GM15510 (cell line): ENCODE measurements around the gene TSGA10IP.
A peak's percentile ranks its signal among the peaks of the same experiment; 100 is the strongest.

ENCODE experiments used
- POLR2A ChIP-seq: IDR thresholded peaks from 3 replicates; pipeline ENCODE4 v1.6.1; 2011; ENCODE audit warnings: borderline replicate concordance; ENCODE audit not compliant: insufficient read length; ENCODE audit errors: extremely low read depth

Gene TSGA10IP

DNA sequence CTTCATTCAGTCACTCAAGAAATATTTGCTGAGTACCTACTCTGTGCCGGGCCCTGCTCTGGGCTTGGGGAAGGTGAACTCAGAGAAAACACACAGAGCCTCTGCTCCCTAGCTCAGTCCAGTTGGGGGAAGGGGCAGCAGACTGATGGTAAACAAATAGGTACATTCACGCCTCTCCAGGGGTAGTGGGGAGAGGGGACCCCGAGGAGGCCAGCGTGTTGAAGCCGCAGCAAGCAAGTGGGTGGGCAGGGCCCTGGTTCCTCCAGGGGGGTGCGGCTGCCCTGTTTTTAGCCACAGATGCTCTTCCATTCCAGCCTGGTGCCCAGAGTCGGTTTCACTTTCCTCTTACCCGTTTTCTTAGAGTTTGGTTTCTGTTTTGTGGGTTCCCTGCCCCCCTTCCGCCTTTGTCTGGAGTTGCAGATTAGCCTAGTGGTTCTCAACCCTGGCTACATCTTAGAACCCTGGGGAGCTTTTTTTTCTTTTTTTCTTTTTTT lies 17.3 kb upstream of the TSGA10IP start:
- TF ChIP-seq POLR2A: peak; percentile 54

GRCh38 chr11:65928667-65929066 lies 16.6 kb upstream of the TSGA10IP start:
- TF ChIP-seq POLR2A: peak; percentile 18

- TF ChIP-seq POLR2A: no peak
Observed at GRCh38 chr11:65931773-65932557, 13.3 kb upstream of the TSGA10IP start.

- no peak for TF ChIP-seq POLR2A
Observed at GRCh38 chr11:65932558-65932919, 12.7 kb upstream of the TSGA10IP start.

DNA sequence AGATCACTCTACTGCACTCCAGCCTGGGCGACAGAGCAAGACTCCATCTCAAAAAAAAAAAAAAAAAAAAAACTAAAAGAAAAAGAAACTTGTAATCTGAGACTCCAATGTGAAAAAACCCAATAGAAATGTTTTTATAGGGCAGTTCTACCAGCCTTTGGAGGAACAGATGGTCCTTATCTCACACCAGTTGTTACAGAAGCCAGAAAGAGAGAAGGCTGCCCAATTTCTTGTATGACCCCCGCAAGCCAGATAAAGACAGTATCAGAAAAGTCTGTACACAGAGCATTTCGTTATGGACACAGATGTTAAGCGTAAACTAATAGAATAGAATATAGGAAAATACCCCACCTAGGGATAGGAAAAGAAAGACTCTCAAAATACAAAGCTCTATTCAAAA lies 11.3 kb upstream of the TSGA10IP start:
- no peak for TF ChIP-seq POLR2A

DNA sequence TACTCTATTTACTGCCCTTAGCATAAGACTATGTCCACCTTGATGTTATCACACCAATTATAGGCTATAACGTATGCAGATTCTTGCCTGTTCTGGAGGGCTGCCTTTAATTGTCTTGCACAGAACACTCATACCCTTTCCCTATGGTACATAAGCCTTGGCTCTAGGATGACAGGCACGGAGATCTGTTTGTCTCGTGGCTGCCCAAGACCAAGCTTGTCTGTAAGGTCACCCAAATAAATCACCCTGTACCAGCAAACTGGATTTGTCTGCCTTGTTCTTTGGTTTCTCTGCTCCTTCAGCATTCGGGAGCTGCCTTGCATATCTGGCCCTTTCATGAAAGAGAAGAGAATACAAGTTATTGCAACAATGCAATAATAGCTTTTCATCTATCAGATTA lies 7.5 kb upstream of the TSGA10IP start:
- no peak for TF ChIP-seq POLR2A

DNA sequence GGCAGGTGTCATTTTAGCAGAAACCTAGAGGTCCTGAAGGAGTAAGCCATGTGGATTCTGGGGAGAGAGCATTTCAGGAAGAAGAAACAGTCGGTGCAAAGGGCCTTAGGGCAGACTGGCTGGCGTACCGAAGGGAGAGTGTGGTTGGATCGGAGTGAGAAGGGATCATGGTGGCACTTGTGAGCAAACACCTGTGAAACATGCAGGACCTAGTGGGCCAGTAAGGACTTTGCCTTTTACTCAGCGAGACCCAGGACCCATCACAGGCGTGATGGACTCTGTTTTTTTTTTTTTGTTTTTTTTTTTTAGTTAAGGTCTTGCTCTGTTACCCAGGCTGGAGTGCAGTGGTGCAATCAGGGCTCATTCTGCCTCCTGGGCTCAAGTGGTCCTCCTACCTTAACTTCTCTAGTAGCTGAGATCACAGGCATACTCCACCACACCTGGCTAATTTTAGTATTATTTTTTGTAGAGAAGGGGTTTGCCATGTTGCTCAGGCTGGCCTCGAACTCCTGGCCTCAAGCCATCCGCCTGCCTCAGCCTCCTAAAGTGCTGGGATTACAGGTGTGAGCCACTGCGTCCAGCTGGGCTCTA lies 3.5 kb upstream of the TSGA10IP start:
- no peak for TF ChIP-seq POLR2A

DNA sequence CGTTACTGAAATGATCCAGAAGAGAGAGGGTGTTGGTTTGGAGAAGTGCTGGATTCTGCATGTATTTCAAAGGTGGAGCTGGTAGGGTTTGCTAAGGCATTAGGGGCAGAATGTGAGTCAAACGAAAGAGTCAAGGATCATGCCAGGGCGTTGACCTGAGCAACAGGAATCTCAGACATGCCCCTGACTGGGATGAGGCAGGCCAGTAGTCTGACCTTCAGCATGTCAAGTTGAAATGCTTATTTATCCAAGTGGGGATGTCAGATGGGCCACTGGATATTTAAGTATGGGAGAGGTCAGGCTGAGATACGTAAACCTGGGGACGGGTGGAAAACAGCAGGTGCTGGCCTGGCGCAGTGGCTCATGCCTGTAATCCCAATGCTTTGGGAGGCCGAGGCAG lies 2.7 kb upstream of the TSGA10IP start:
- no peak for TF ChIP-seq POLR2A

DNA sequence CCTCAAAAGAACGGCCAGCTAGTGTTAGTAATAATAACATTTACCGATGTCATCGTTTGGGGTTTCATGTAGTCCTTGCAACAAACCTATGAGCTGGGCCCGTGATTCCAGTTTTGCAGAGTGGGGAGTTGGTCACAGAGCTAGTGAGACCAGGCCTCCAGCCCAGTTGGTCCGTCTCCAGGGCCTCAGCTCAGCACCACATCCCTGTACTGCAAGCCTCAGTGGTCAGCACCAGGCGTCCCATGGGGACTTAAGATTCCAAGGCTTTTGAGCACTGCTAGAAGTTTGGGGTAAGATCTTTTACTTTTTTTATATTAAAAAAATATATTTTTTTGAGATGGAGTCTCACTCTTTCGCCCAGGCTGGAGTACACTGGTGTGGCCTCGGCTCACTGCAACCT lies 1.1 kb upstream of the TSGA10IP start:
- TF ChIP-seq POLR2A: no peak

DNA sequence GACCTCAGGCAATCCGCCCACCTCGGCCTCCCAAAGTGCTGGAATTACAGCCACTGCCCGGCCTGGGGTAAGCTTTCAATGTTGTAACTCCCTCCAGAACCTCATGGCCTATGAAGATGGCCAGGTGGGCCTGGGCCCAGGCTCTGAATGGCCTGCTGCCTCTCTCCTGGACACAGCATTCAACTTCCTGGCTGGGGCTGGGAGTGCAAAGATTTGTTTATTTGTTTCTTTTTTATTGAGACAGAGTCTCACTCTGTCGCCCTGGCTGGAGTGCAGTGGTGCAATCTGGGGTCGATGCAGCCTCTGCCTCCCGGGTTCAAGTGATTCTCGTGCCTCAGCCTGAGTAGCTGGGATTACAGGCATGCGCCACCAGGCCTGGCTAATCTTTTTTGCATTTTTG lies 513 bp upstream of the TSGA10IP start:
- no peak for TF ChIP-seq POLR2A

DNA sequence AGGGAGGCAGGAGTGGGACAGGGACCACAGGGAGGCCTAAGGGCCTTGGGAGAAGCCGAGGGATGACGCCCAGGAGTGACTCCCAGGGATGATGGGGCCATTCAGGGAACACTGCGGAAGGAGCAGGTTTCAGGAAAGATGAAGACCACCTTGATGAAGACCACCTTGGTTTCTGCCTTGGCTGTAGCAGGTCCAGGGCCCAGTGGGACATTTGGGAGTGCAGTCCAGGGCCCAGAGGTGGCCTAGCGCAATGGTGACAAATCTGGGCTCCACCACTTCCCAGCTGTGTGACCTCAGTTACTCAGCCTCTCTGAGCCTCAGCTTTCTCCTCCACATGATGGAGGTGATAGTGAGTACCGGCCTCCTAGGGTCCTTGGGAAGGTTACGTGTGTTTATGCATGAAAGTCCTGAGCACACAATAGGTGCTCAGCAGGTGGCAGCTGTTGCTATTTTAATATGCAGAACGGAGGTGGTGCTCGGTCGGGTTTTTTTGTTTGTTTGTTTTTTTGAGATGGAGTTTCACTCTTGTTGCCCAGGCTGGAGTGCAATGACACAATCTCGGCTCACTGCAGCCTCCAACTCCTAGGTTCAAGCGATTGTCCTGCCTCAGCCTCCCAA lies 770 bp downstream of the TSGA10IP start:
- no peak for TF ChIP-seq POLR2A

DNA sequence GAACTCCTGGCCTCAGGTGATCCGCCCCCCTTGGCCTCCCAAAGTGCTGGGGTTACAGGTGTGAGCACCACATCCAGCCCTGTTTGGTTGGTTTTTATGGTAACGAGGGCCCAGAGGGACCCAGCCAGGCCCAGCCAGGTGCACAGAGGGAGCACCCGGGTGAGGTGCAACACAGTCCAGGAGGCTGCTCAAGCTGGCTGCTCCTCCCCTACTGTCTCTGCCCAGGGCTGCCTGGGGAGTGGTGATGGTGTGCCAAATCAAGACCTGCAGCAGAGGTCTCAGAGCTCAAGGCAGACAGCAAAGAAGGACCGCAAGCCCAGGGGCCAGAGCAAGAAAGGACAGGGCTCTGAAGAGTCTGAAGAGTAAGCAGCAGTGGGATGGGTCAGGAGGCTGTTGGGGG lies 1.4 kb downstream of the TSGA10IP start:
- TF ChIP-seq POLR2A: no peak

DNA sequence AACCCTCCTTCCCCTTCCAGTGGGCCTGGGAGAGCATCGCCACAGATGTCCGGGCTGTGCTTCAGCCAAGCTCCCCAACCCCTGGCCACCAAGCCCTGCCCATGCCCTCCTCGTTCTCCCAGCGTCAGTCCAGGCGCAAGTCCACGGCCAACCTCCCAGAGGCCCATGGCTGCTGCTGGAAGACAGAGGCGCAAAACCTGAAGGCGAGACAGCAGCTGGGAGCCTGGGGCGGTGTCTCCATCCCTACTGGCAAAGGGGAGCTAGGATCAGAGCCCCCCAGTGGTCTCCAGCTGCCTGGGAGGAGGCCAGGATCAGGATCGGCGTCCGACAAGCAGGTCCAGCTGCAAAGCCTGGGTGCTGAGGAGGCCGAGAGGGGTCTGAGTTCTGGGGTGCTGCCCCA lies 1.9 kb downstream of the TSGA10IP start:
- TF ChIP-seq POLR2A: no peak

DNA sequence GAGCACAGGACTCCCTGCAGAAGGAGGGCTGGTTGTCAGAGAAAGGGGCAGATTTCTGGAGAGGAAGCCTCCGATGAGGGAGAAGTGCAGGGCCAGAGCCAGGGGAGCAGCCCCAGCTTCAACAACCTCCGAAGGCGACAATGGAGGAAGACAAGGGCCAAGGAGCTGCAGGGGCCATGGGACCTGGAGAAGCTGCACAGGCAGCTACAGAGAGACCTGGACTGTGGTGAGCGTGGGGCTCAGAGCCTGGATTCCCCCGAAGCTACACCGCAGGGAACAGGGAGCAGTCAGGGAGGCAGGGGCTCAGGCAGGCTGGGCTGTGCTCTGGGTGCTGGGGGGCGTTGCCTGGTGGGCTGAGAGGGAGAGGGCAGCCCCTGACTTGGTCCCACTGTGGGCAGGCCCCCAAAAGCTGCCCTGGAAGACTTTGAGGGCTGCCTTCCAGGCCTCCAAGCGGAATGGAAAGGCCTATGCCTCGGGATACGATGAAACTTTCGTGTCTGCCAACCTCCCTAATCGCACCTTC lies 2.4 kb downstream of the TSGA10IP start:
- TF ChIP-seq POLR2A: no peak

DNA sequence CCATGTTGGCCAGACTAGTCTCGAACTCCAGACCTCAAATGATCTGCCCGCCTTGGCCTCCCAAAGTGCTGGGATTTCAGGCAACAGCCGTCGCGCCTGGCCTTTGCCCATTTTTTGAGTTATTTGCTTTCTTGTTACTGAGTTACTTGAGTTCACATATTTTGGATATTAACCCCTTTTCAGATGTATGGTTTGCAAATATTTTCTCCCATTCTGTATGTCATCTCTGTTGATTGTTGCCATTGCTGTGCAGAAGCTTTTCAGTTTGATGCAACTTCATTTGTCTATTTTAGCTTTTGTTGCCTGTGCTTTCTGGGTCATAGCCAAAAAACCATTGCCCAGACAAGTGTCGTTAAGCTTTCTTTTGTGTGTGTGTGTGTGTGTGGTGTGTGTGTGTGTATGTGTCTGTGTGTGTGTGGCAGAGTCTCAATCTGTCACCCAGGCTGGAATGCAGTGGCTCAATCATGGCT lies 6.8 kb downstream of the TSGA10IP start:
- TF ChIP-seq POLR2A: no peak
